ENCODE data around the gene AGBL3.
"Not testable (repeated sequence)": the region's sequence is repeated elsewhere in the genome, so short reads cannot be mapped to it uniquely, and the experiment has no call there.

The AGBL3 gene

GRCh38 chr7:134966691-134967090 lies 19.6 kb upstream of the AGBL3 start:
- DNase-seq: no peak

GRCh38 chr7:134968110-134968509 lies 18.2 kb upstream of the AGBL3 start:
- DNase-seq: no peak

- DNase-seq: not testable (repeated sequence)
Measured at GRCh38 chr7:134981645-134982044, 4.7 kb upstream of the AGBL3 start.

GRCh38 chr7:134985894-134986362 lies 380 bp upstream of the AGBL3 start:
- no peak for DNase-seq

- DNase-seq: no peak
Measured at GRCh38 chr7:134988161-134988560, 1.9 kb downstream of the AGBL3 start.

- DNase-seq: no peak
Measured at GRCh38 chr7:134991469-134992339, 5.4 kb downstream of the AGBL3 start.

GRCh38 chr7:134992626-134993179 lies 6.4 kb downstream of the AGBL3 start:
- peak; percentile 17 for DNase-seq

- DNase-seq: no peak
Measured at GRCh38 chr7:134993877-134994456, 7.7 kb downstream of the AGBL3 start.

GRCh38 chr7:134995239-134996096 lies 9.2 kb downstream of the AGBL3 start:
- no peak for DNase-seq

GRCh38 chr7:134996097-134996550 lies 9.8 kb downstream of the AGBL3 start:
- DNase-seq: no peak

- DNase-seq: no peak
Measured at GRCh38 chr7:134997214-134997885, 11.0 kb downstream of the AGBL3 start.

GRCh38 chr7:134999136-134999535 lies 12.8 kb downstream of the AGBL3 start:
- no peak for DNase-seq

GRCh38 chr7:135001390-135002165 lies 15.3 kb downstream of the AGBL3 start:
- DNase-seq: no peak

GRCh38 chr7:135012229-135012628 lies 25.9 kb downstream of the AGBL3 start:
- DNase-seq: no peak

- DNase-seq: no peak
Measured at GRCh38 chr7:135023622-135024021, 37.3 kb downstream of the AGBL3 start.

- no peak for DNase-seq
Measured at GRCh38 chr7:135035252-135035651, 48.9 kb downstream of the AGBL3 start.

- not testable (repeated sequence) for DNase-seq
Measured at GRCh38 chr7:135067017-135067416, 80.7 kb downstream of the AGBL3 start.

GRCh38 chr7:135074096-135074495 lies 87.8 kb downstream of the AGBL3 start:
- DNase-seq: no peak

GRCh38 chr7:135074531-135074930 lies 88.2 kb downstream of the AGBL3 start:
- no peak for DNase-seq

GRCh38 chr7:135075716-135076115 lies 89.4 kb downstream of the AGBL3 start:
- no peak for DNase-seq

GRCh38 chr7:135076882-135077281 lies 90.6 kb downstream of the AGBL3 start:
- DNase-seq: no peak

- no peak for DNase-seq
Measured at GRCh38 chr7:135077642-135078041, 91.3 kb downstream of the AGBL3 start.

Data from activated naive CD4-positive, alpha-beta T cell treated with anti-CD3 and anti-CD28 coated beads, Interleukin-2, amount 50 U/mL, for 16 hours (primary cell).